ENCODE results near the gene FAM219A.
A peak's percentile ranks its signal among the peaks of the same experiment; 100 is the strongest.

Gene FAM219A

DNA sequence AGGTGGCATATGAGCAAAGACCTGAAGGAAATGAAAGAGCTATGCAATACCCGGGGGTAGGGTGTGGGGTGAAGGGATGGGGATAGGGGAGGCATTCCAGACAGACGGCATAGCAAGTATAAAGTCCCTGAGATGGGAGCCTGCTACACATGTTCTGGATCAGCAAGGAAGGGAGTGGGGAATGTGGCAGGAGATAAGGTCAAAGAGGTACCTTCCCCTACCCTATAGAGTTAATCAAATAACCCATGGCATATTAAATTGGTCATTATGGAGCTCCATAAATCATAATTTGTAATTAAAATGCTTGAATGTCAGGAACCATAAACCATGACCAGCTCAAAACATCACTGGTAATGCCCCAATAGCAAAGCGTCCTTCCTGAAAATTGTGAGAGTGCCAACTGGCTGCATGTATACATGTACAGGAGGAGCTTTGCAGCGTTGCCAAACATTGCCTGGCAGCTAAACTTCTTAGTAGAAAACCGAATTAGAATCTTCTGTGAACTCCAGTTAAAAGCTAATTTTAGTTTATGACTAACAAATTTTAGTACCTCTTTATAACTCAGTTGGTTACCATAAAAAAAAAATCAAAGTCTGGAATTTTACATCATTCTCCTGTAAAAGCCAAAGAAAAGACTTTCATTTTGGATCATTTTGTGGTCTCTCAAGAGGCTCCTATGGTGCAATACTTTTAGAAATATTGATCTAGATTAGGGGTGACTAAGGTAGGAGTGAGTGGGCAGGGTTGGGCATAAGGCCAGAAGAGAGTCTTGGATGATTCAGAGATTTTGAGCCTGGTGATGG lies 4.9 kb upstream of the FAM219A start:
- WGBS, 2 experiments = 84 to 89% methylated on average over 5 of the region's 5 CpGs
- H3K36me3 ChIP-seq (ENCODE audit: control insufficient read depth, insufficient read depth, low read length) = no peaks in the 10 kb centered on the region
- no peaks in the 10 kb centered on the region for H3K9me3 ChIP-seq (ENCODE audit: control insufficient read depth, low read length)
- H3K4me1 ChIP-seq (ENCODE audit: control insufficient read depth, insufficient read depth, low read length) = peaks cover 24% of the 10 kb centered on the region
- no peak overlapping the region for H3K27ac ChIP-seq (ENCODE audit: insufficient read depth, low read depth, low read length, poor library complexity, severe bottlenecking)
- no peaks in the 10 kb centered on the region for H3K27me3 ChIP-seq (ENCODE audit: control insufficient read depth, insufficient read depth, low read length, poor library complexity, severe bottlenecking)
- H3K4me3 ChIP-seq (ENCODE audit: insufficient read depth, low read depth, low read length) = no peak overlapping the region

- H3K4me3 ChIP-seq (ENCODE audit: insufficient read depth, low read depth, low read length) = no peak overlapping the region
- H3K27me3 ChIP-seq (ENCODE audit: control insufficient read depth, insufficient read depth, low read length, poor library complexity, severe bottlenecking) = peaks cover 18% of the 10 kb centered on the region
- no peak overlapping the region for H3K27ac ChIP-seq (ENCODE audit: insufficient read depth, low read depth, low read length, poor library complexity, severe bottlenecking)
- WGBS, 2 experiments = 82 to 91% methylated on average over 3 of the region's 3 CpGs
- peaks cover 17% of the 10 kb centered on the region for H3K4me1 ChIP-seq (ENCODE audit: control insufficient read depth, insufficient read depth, low read length)
- no peaks in the 10 kb centered on the region for H3K9me3 ChIP-seq (ENCODE audit: control insufficient read depth, low read length)
- no peaks in the 10 kb centered on the region for H3K36me3 ChIP-seq (ENCODE audit: control insufficient read depth, insufficient read depth, low read length)
Observed at GRCh38 chr9:34459941-34460340, 1.6 kb upstream of the FAM219A start.

DNA sequence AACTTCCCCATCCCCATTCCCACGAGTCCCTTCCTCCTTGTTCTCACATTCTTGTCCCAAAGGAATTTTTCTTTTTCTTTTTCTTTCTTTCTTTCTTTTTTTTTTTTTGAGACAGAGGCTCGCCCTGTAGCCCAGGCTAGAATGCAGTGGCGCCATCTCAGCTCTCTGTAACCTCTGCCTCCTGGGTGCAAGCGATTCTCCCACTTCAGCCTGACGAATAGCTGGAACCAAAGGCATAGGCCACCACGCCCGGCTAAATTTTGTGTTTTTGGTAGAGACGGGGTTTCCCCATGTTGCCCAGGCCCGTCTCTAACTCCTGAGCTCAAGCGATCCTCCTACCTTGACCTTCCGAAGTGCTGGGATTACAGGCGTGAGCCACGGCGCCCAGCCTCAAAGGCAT lies 986 bp upstream of the FAM219A start:
- H3K4me1 ChIP-seq (ENCODE audit: control insufficient read depth, insufficient read depth, low read length) = peaks cover 17% of the 10 kb centered on the region
- H3K27me3 ChIP-seq (ENCODE audit: control insufficient read depth, insufficient read depth, low read length, poor library complexity, severe bottlenecking) = peaks cover 18% of the 10 kb centered on the region
- H3K9me3 ChIP-seq (ENCODE audit: control insufficient read depth, low read length) = no peaks in the 10 kb centered on the region
- no peak overlapping the region for H3K4me3 ChIP-seq (ENCODE audit: insufficient read depth, low read depth, low read length)
- WGBS, 2 experiments = 90% methylated on average over 14 of the region's 14 CpGs
- no peak overlapping the region for H3K27ac ChIP-seq (ENCODE audit: insufficient read depth, low read depth, low read length, poor library complexity, severe bottlenecking)
- H3K36me3 ChIP-seq (ENCODE audit: control insufficient read depth, insufficient read depth, low read length) = no peaks in the 10 kb centered on the region

- Histone ChIP-seq H3K4me3 (ENCODE audit: insufficient read depth, low read depth, low read length) (peak overlapping the region; percentile 36), H3K9me3 (ENCODE audit: control insufficient read depth, low read length) (no peaks in the 10 kb centered on the region), H3K36me3 (ENCODE audit: control insufficient read depth, insufficient read depth, low read length) (no peaks in the 10 kb centered on the region), H3K27ac (ENCODE audit: insufficient read depth, low read depth, low read length, poor library complexity, severe bottlenecking) (peak overlapping the region; percentile 21), H3K4me1 (ENCODE audit: control insufficient read depth, insufficient read depth, low read length) (peaks cover 17% of the 10 kb centered on the region), H3K27me3 (ENCODE audit: control insufficient read depth, insufficient read depth, low read length, poor library complexity, severe bottlenecking) (peaks cover 18% of the 10 kb centered on the region)
- WGBS, 2 experiments = 35 to 41% methylated on average over 11 of the region's 11 CpGs
Observed at GRCh38 chr9:34458959-34459340, 580 bp upstream of the FAM219A start.

- peaks cover 17% of the 10 kb centered on the region for H3K4me1 ChIP-seq (ENCODE audit: control insufficient read depth, insufficient read depth, low read length)
- 1% methylated on average over 48 of the region's 48 CpGs for WGBS, 2 experiments
- H3K36me3 ChIP-seq (ENCODE audit: control insufficient read depth, insufficient read depth, low read length) = no peaks in the 10 kb centered on the region
- no peaks in the 10 kb centered on the region for H3K9me3 ChIP-seq (ENCODE audit: control insufficient read depth, low read length)
- peaks cover 18% of the 10 kb centered on the region for H3K27me3 ChIP-seq (ENCODE audit: control insufficient read depth, insufficient read depth, low read length, poor library complexity, severe bottlenecking)
- peak overlapping the region; percentile 66 for H3K4me3 ChIP-seq (ENCODE audit: insufficient read depth, low read depth, low read length)
- H3K27ac ChIP-seq (ENCODE audit: insufficient read depth, low read depth, low read length, poor library complexity, severe bottlenecking) = no peak overlapping the region
Observed at GRCh38 chr9:34457266-34458012, 931 bp downstream of the FAM219A start.

- Histone ChIP-seq H3K36me3 (ENCODE audit: control insufficient read depth, insufficient read depth, low read length) (no peaks in the 10 kb centered on the region), H3K27me3 (ENCODE audit: control insufficient read depth, insufficient read depth, low read length, poor library complexity, severe bottlenecking) (peaks cover 18% of the 10 kb centered on the region), H3K4me1 (ENCODE audit: control insufficient read depth, insufficient read depth, low read length) (peaks cover 20% of the 10 kb centered on the region), H3K9me3 (ENCODE audit: control insufficient read depth, low read length) (no peaks in the 10 kb centered on the region), H3K4me3 (ENCODE audit: insufficient read depth, low read depth, low read length) (peak overlapping the region; percentile 66), H3K27ac (ENCODE audit: insufficient read depth, low read depth, low read length, poor library complexity, severe bottlenecking) (no peak overlapping the region)
- WGBS, 2 experiments = 83 to 84% methylated on average over 4 of the region's 4 CpGs
Observed at GRCh38 chr9:34456746-34457145, 1.6 kb downstream of the FAM219A start.

- H3K27ac ChIP-seq (ENCODE audit: insufficient read depth, low read depth, low read length, poor library complexity, severe bottlenecking) = no peak overlapping the region
- peaks cover 18% of the 10 kb centered on the region for H3K27me3 ChIP-seq (ENCODE audit: control insufficient read depth, insufficient read depth, low read length, poor library complexity, severe bottlenecking)
- no peaks in the 10 kb centered on the region for H3K9me3 ChIP-seq (ENCODE audit: control insufficient read depth, low read length)
- WGBS, 2 experiments = 96 to 100% methylated on average over 1 of the region's 1 CpG
- H3K4me3 ChIP-seq (ENCODE audit: insufficient read depth, low read depth, low read length) = no peak overlapping the region
- peaks cover 26% of the 10 kb centered on the region for H3K4me1 ChIP-seq (ENCODE audit: control insufficient read depth, insufficient read depth, low read length)
- H3K36me3 ChIP-seq (ENCODE audit: control insufficient read depth, insufficient read depth, low read length) = no peaks in the 10 kb centered on the region
Observed at GRCh38 chr9:34456151-34456550, 2.2 kb downstream of the FAM219A start.

GRCh38 chr9:34454571-34455065 lies 3.8 kb downstream of the FAM219A start:
- no peaks in the 10 kb centered on the region for H3K9me3 ChIP-seq (ENCODE audit: control insufficient read depth, low read length)
- peaks cover 28% of the 10 kb centered on the region for H3K4me1 ChIP-seq (ENCODE audit: control insufficient read depth, insufficient read depth, low read length)
- no peak overlapping the region for H3K27ac ChIP-seq (ENCODE audit: insufficient read depth, low read depth, low read length, poor library complexity, severe bottlenecking)
- WGBS, 2 experiments = 88 to 93% methylated on average over 3 of the region's 3 CpGs
- peaks cover 18% of the 10 kb centered on the region for H3K27me3 ChIP-seq (ENCODE audit: control insufficient read depth, insufficient read depth, low read length, poor library complexity, severe bottlenecking)
- H3K4me3 ChIP-seq (ENCODE audit: insufficient read depth, low read depth, low read length) = no peak overlapping the region
- no peaks in the 10 kb centered on the region for H3K36me3 ChIP-seq (ENCODE audit: control insufficient read depth, insufficient read depth, low read length)

DNA sequence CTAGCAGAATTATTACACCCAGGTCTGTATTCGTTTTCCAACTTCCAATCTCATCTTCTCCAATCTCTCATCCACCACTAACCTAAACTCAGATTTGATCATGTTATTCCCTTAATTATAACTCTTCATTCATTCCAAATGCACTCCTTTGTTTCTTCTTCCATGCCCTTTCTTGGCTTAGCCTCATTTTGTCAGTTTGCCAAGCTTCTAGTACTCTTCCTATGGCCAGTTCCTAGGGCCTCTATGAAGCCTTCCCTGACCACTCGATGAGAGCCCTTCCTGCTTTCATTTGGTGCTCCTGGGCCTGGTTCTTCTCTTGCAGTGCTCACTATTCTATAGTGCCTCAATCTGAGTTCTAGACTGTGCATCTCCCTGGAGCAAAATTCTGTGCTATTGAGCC lies 5.8 kb downstream of the FAM219A start:
- H3K4me1 ChIP-seq (ENCODE audit: control insufficient read depth, insufficient read depth, low read length) = peaks cover 19% of the 10 kb centered on the region
- WGBS, 2 experiments = 92 to 94% methylated on average over 2 of the region's 2 CpGs
- H3K27me3 ChIP-seq (ENCODE audit: control insufficient read depth, insufficient read depth, low read length, poor library complexity, severe bottlenecking) = peaks cover 14% of the 10 kb centered on the region
- H3K36me3 ChIP-seq (ENCODE audit: control insufficient read depth, insufficient read depth, low read length) = no peaks in the 10 kb centered on the region
- no peaks in the 10 kb centered on the region for H3K9me3 ChIP-seq (ENCODE audit: control insufficient read depth, low read length)
- no peak overlapping the region for H3K4me3 ChIP-seq (ENCODE audit: insufficient read depth, low read depth, low read length)
- H3K27ac ChIP-seq (ENCODE audit: insufficient read depth, low read depth, low read length, poor library complexity, severe bottlenecking) = no peak overlapping the region

- H3K9me3 ChIP-seq (ENCODE audit: control insufficient read depth, low read length) = no peaks in the 10 kb centered on the region
- H3K27ac ChIP-seq (ENCODE audit: insufficient read depth, low read depth, low read length, poor library complexity, severe bottlenecking) = no peak overlapping the region
- H3K27me3 ChIP-seq (ENCODE audit: control insufficient read depth, insufficient read depth, low read length, poor library complexity, severe bottlenecking) = peaks cover 4% of the 10 kb centered on the region
- WGBS, 2 experiments = 76 to 86% methylated on average over 2 to 3 of the region's 3 CpGs
- H3K4me1 ChIP-seq (ENCODE audit: control insufficient read depth, insufficient read depth, low read length) = peaks cover 12% of the 10 kb centered on the region
- H3K4me3 ChIP-seq (ENCODE audit: insufficient read depth, low read depth, low read length) = no peak overlapping the region
- H3K36me3 ChIP-seq (ENCODE audit: control insufficient read depth, insufficient read depth, low read length) = no peaks in the 10 kb centered on the region
Observed at GRCh38 chr9:34451545-34451944, 6.8 kb downstream of the FAM219A start.

All from ectodermal cell (in vitro differentiated cells).